ENCODE data around the gene RABGEF1.

GRCh38 chr7:66800591-66800990 is 60.1 kb downstream of the RABGEF1 start:
- TF ChIP-seq ZNF565 (CRISPR knock-in tag; conservative IDR thresholded peaks at IDR 0.05; ENCODE audit: low read depth) (no peak), CSDC2 (CRISPR knock-in tag; IDR thresholded peaks at IDR 0.05) (no peak), PATZ1 (CRISPR knock-in tag; IDR thresholded peaks at IDR 0.05; ENCODE audit: borderline replicate concordance) (no peak), RARB (CRISPR knock-in tag; IDR thresholded peaks at IDR 0.05) (no peak), ESRRG (CRISPR knock-in tag; IDR thresholded peaks at IDR 0.05) (no peak), ARNTL (CRISPR knock-in tag; IDR thresholded peaks at IDR 0.05; ENCODE audit: borderline replicate concordance, low read depth) (no peak), CREB5 (CRISPR knock-in tag; IDR thresholded peaks at IDR 0.05; ENCODE audit: low read depth) (no peak), TSHZ2 (CRISPR knock-in tag; IDR thresholded peaks at IDR 0.05) (no peak)
